Gastroesophageal sphincter (tissue), 4 donors: ENCODE measurements around the gene GCN1. TPM values are rescaled to one million over a fixed set of nuclear protein-coding genes. Genes with fewer than 3 reads are reported as not detected.
A peak's percentile ranks its signal among the peaks of the same experiment; 100 is the strongest.

Experiments
- ATAC-seq: fragments of 150-250 bp; one replicate; pipeline ENCODE4 v1.9.1; 2016; ENCODE audit warnings: mild to moderate bottlenecking, moderate library complexity
- H3K27ac ChIP-seq, 4 donors: fragments of 200-600 bp; sonication (generic) in 3 of 4; 1 replicate in 3 of 4; 2 replicates in 1 of 4; pipeline ENCODE4 v1.5.1; 2016 to 2019
- H3K27me3 ChIP-seq: fragments of 200-600 bp; sonication (generic); one replicate; pipeline ENCODE4 v1.5.1; 2019
- H3K36me3 ChIP-seq, 2 donors: fragments of 200-600 bp; sonication (generic); one replicate each; pipeline ENCODE4 v1.5.1; 2019; ENCODE audit warnings: control low read depth in 1 of 2
- H3K4me1 ChIP-seq, 3 donors: fragments of 200-600 bp; sonication (generic); 1 replicate in 2 of 3; 2 replicates in 1 of 3; pipeline ENCODE4 v1.5.1; 2016 to 2019; ENCODE audit warnings: control low read depth in 2 of 3
- H3K4me3 ChIP-seq, 2 donors: fragments of 200-600 bp; sonication (generic); one replicate each; pipeline ENCODE4 v1.5.1; 2019; ENCODE audit warnings: mild to moderate bottlenecking in 1 of 2, moderate library complexity in 1 of 2
- H3K9me3 ChIP-seq, 3 donors: fragments of 200-600 bp; sonication (generic); one replicate each; pipeline ENCODE4 v1.5.1; 2017 to 2019; ENCODE audit warnings: control low read depth in 2 of 3
- EP300 ChIP-seq: sonication (generic); formaldehyde crosslinking; IDR thresholded peaks from one replicate; pipeline ENCODE4 v1.6.1; 2017; ENCODE audit warnings: antibody characterized with exemption, mild to moderate bottlenecking
- POLR2A ChIP-seq, 2 donors: fragments of 450-650 bp; IDR thresholded peaks; one replicate each; pipeline ENCODE4 v1.6.1; 2017; ENCODE audit warnings: antibody characterized with exemption in 2 of 2, mild to moderate bottlenecking in 2 of 2, moderate library complexity in 1 of 2
- POLR2AphosphoS5 ChIP-seq: sonication (generic); formaldehyde crosslinking; IDR thresholded peaks from one replicate; pipeline ENCODE4 v1.6.1; 2017; ENCODE audit warnings: antibody characterized with exemption
- WGBS, 2 donors: methylation state at CpG; one replicate each; pipeline ENCODE4 v1.1.5; 2018; ENCODE audit warnings: low coverage in 1 of 2; 5-methylcytosine and 5-hydroxymethylcytosine counted together
- total RNA-seq, 4 donors: library from RNA; depleted of rRNA; stranded (reverse); fragments of >200 nt; gene quantifications; one replicate each; pipeline ENCODE4 v1.1.0, GENCODE V29; 2016
- TF ChIP-seq, protein P1 (sequence below), 4 experiments: fragments of 200-600 bp in 2 of 4; fragments of 450-650 bp in 2 of 4; sonication (generic) in 1 of 4; IDR thresholded peaks; one replicate each; pipeline ENCODE4 v1.5.1; 2017 to 2019; ENCODE audit warnings: antibody characterized with exemption in 4 of 4, mild to moderate bottlenecking in 2 of 4, moderate library complexity in 2 of 4

Gene GCN1
- total RNA-seq, 4 donors from 2014 or later: 39.3 to 82.2 (median 56.0) TPM

DNA sequence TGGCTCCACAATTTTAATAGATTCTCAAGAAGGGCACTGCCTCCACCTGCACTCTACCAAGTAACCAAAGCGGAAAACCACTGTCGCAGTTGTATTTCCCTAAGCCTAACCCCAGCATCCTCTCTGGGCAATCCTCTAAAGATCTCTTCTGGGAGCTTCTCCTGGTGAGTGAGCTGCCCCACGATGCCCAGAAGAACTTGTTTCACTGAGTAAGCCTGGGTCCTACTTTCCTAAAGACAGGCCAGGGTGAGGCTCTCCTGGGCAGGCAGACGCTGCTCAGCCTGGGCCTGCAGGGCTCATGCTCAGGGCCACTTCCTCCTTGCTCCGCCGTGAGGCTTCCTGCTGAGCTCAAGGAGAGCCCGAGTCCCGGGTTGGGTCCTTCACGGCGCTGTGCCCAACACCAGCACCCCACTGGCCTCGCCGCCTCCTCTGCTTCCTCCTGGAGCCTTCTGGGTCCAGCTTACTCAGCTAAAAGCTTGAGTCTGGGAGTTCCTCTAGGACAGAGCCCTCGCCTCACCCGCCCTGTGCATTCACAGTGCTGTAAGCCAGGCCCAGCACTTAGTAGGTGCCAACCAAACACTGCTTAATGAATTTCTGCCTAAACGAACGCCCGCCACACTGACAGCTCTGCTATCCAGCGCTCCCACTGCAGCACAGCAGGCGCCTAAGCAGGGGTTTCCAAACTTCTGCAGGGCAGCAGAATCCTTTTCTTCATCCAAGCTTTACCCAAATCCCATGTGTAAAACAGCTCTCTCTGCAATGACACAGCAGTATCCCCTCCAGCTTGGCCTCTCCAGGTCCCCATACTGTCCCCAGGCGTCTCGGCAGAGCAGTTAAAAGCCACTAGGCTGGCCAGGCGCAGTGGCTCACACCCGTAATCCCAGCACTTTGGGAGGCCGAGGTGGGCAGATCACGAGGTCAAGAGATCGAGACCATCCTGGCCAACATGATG is 83.7 kb downstream of the GCN1 start:
- Histone ChIP-seq H3K27ac (peak overlapping the region in 2 of 4 donors; percentile 20 to 39), H3K4me3 (no peak overlapping the region), H3K27me3 (no peaks in the 10 kb centered on the region), H3K36me3 (peaks cover 0 to 46% of the 10 kb centered on the region in 2 donors), H3K4me1 (peaks cover 0 to 73% (median 21%) of the 10 kb centered on the region in 3 donors), H3K9me3 (no peaks in the 10 kb centered on the region)
- TF ChIP-seq POLR2A (IDR thresholded peaks at IDR 0.05): no peak
- no peak for TF ChIP-seq POLR2AphosphoS5
- TF ChIP-seq EP300: no peak
- TF ChIP-seq, protein P1, sequence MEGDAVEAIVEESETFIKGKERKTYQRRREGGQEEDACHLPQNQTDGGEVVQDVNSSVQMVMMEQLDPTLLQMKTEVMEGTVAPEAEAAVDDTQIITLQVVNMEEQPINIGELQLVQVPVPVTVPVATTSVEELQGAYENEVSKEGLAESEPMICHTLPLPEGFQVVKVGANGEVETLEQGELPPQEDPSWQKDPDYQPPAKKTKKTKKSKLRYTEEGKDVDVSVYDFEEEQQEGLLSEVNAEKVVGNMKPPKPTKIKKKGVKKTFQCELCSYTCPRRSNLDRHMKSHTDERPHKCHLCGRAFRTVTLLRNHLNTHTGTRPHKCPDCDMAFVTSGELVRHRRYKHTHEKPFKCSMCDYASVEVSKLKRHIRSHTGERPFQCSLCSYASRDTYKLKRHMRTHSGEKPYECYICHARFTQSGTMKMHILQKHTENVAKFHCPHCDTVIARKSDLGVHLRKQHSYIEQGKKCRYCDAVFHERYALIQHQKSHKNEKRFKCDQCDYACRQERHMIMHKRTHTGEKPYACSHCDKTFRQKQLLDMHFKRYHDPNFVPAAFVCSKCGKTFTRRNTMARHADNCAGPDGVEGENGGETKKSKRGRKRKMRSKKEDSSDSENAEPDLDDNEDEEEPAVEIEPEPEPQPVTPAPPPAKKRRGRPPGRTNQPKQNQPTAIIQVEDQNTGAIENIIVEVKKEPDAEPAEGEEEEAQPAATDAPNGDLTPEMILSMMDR (IDR thresholded peaks at IDR 0.05): no peak
- ATAC-seq: peak; percentile 72
- 62 to 80% methylated on average over 3 to 17 of the region's 26 CpGs for WGBS, 2 donors

DNA sequence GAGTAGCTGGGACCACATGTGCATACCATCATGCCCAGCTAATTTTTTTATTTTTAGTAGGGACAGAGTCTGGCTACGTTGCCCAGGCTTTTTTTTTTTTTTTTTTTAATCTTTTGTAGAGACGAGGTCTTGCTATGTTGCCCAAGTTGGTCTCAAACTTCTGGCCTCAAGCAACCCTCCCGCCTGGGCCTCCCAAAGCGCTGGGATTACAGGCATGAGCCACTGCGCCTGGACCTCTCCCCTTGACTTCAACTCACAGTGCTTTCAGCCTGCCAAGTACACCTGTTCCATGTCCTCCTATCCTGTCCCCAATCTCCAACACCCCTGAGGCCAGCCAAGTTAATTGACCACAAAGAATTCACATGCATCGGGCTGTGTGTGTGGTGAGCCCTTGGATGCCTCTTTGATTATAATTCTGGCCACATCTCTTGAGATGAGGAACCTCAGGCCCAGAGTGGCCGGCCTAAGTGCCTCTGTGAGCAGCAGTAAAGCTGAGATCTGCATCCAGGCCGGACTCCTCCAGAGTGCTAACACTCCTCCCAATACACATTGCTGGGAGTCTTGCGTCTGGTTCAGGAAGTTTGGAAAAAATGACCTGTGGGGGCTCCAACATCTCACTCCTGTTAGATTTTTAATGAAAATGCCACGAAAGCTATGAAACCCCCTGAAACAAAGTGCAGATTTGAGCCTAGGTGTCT is 84.8 kb downstream of the GCN1 start:
- Histone ChIP-seq H3K4me3 (no peak overlapping the region), H3K27me3 (no peaks in the 10 kb centered on the region), H3K9me3 (no peaks in the 10 kb centered on the region), H3K27ac (no peak overlapping the region), H3K4me1 (peaks cover 0 to 62% (median 11%) of the 10 kb centered on the region in 3 donors), H3K36me3 (peaks cover 0 to 55% of the 10 kb centered on the region in 2 donors)
- WGBS, 2 donors: 69 to 78% methylated on average over 2 to 5 of the region's 10 CpGs
- TF ChIP-seq, protein P1 (IDR thresholded peaks at IDR 0.05): no peak
- TF ChIP-seq EP300 (no peak), POLR2A (IDR thresholded peaks at IDR 0.05) (no peak), POLR2AphosphoS5 (no peak)
- ATAC-seq: no peak

DNA sequence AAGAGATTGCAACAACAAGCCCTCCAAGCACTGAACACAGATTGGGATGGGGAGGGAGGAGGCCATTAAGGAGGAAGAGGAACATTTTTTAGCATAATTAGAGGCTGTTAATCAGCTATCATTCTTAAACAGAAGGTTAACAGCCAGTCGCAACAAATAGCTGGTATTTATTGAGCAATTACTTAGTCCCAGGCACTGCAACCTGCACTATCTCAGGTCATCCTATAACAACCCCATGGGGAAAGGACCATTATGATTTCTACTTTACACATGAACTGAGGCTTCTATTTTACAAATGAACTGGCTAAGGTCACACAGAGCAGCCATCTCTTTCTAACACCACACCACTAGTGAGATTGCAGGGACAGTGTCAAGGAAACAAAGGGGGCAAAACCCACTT is 88.4 kb downstream of the GCN1 start:
- ATAC-seq: no peak
- 78 to 100% methylated on average over 1 of the region's 1 CpG for WGBS, 2 donors
- H3K4me1 ChIP-seq: peaks cover 0 to 57% (median 14%) of the 10 kb centered on the region in 3 donors
- no peaks in the 10 kb centered on the region for H3K9me3 ChIP-seq
- H3K27me3 ChIP-seq: no peaks in the 10 kb centered on the region
- TF ChIP-seq POLR2A (IDR thresholded peaks at IDR 0.05) (no peak), POLR2AphosphoS5 (no peak), EP300 (no peak)
- TF ChIP-seq, protein P1 (IDR thresholded peaks at IDR 0.05): no peak
- H3K36me3 ChIP-seq: peaks cover 0 to 60% of the 10 kb centered on the region in 2 donors
- H3K4me3 ChIP-seq: no peak overlapping the region
- no peak overlapping the region for H3K27ac ChIP-seq

DNA sequence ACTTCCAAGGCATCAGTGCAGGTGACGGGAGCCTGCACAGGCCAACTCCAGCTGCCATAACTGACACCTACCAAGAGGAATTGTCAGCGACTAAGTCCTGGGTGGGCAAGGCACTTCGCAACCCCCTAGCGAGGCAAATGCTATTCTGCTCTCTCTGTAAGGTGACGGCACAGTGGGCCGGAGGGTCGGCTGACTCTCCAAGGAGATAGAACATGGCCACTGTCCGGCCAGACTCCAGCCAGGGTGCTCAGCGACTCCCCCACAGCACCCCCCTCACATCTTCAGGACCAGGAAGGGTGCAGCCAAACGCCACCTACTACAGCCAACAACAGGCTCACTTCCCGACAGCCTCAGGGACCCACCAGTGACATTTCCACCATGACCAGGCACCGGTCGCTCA is 91.1 kb downstream of the GCN1 start:
- Histone ChIP-seq H3K9me3 (no peaks in the 10 kb centered on the region), H3K27ac (no peak overlapping the region), H3K36me3 (peaks cover 0 to 79% of the 10 kb centered on the region in 2 donors), H3K4me3 (no peak overlapping the region), H3K27me3 (no peaks in the 10 kb centered on the region), H3K4me1 (peaks cover 0 to 46% (median 19%) of the 10 kb centered on the region in 3 donors)
- ATAC-seq: no peak
- WGBS, 2 donors: no CpG with 5 or more reads among the region's 13 CpGs
- TF ChIP-seq EP300: no peak
- TF ChIP-seq, protein P1 (IDR thresholded peaks at IDR 0.05): no peak
- TF ChIP-seq POLR2A (IDR thresholded peaks at IDR 0.05): no peak
- TF ChIP-seq POLR2AphosphoS5: no peak
